ENCODE results near the gene PTPN1. TPM values are rescaled to one million over a fixed set of nuclear protein-coding genes. Genes with fewer than 3 reads are reported as not detected.

The PTPN1 gene
- polyA plus RNA-seq, 1 of the 3 experiments (the other 2 are of a cell fraction) = 23.6 TPM

- Histone ChIP-seq H3K4me3 (ENCODE audit: low read depth in 2 of 2, low read length in 1 of 2) (no peak overlapping the region), H3K27ac (ENCODE audit: low read depth in 2 of 2, low read length in 1 of 2) (no peak overlapping the region), H3F3A (replicated peaks; ENCODE audit: insufficient read depth) (no peaks in the 10 kb centered on the region), H3K9me3 (no peaks in the 10 kb centered on the region), H3K36me3 (replicated peaks in 1 of 2; ENCODE audit: control insufficient read depth in 1 of 2, insufficient read depth in 2 of 2, low read length in 1 of 2) (no peaks in the 10 kb centered on the region), H4K20me1 (ENCODE audit: insufficient read depth) (no peaks in the 10 kb centered on the region), H3K9ac (no peak overlapping the region), H3K79me2 (ENCODE audit: insufficient read depth) (no peaks in the 10 kb centered on the region), H3K9me2 (no peaks in the 10 kb centered on the region), H3K27me3 (ENCODE audit: insufficient read depth) (no peaks in the 10 kb centered on the region), H3K4me1 (ENCODE audit: control insufficient read depth in 1 of 2, insufficient read depth in 2 of 2, low read depth in 1 of 2, low read length in 1 of 2) (no peaks in the 10 kb centered on the region; a peak in 1 of 4 replicates), H2AFZ (ENCODE audit: low read depth) (no peak overlapping the region), H3K4me2 (no peak overlapping the region)
- ChIA-PET POLR2A (no interaction called here), CTCF (no interaction called here)
- WGBS (ENCODE audit: low lambda C conversion rate) = 93% methylated on average over 5 of the region's 5 CpGs
- TF ChIP-seq CHD2 (IDR thresholded peaks at IDR 0.05; ENCODE audit: low read length, partially characterized antibody) (no peak), RCOR1 (IDR thresholded peaks at IDR 0.05; ENCODE audit: low read length) (no peak), RFX5 (IDR thresholded peaks at IDR 0.05; ENCODE audit: low read length) (no peak), PBX3 (IDR thresholded peaks at IDR 0.05) (no peak), ZBTB33 (IDR thresholded peaks at IDR 0.05; ENCODE audit: borderline replicate concordance, low read depth) (no peak), TEAD4 (IDR thresholded peaks at IDR 0.05; ENCODE audit: borderline replicate concordance, insufficient read depth) (no peak), TCF12 (IDR thresholded peaks at IDR 0.05) (no peak), ELF1 (IDR thresholded peaks at IDR 0.05) (no peak), EZH2phosphoT487 (IDR thresholded peaks at IDR 0.05; ENCODE audit: borderline replicate concordance, low read depth) (no peak), MXI1 (IDR thresholded peaks at IDR 0.05; ENCODE audit: low read depth, low read length) (no peak), FOSL2 (IDR thresholded peaks at IDR 0.05; ENCODE audit: borderline replicate concordance, low read depth) (no peak)
- no peak for DNase-seq
Observed at GRCh38 chr20:50477239-50477872, 32.8 kb upstream of the PTPN1 start.

GRCh38 chr20:50478162-50478990 is 31.8 kb upstream of the PTPN1 start:
- Histone ChIP-seq H3K27ac (ENCODE audit: low read depth in 2 of 2, low read length in 1 of 2) (no peak overlapping the region), H3K79me2 (ENCODE audit: insufficient read depth) (no peaks in the 10 kb centered on the region), H3K27me3 (ENCODE audit: insufficient read depth) (no peaks in the 10 kb centered on the region), H3F3A (replicated peaks; ENCODE audit: insufficient read depth) (no peaks in the 10 kb centered on the region), H2AFZ (ENCODE audit: low read depth) (peak overlapping the region; percentile 8; the same call in 1 of the 2 replicates), H3K4me1 (ENCODE audit: control insufficient read depth in 1 of 2, insufficient read depth in 2 of 2, low read depth in 1 of 2, low read length in 1 of 2) (no peaks in the 10 kb centered on the region), H3K4me3 (ENCODE audit: low read depth in 2 of 2, low read length in 1 of 2) (no peak overlapping the region), H3K4me2 (no peak overlapping the region), H3K36me3 (replicated peaks in 1 of 2; ENCODE audit: control insufficient read depth in 1 of 2, insufficient read depth in 2 of 2, low read length in 1 of 2) (no peaks in the 10 kb centered on the region), H3K9me2 (no peaks in the 10 kb centered on the region), H4K20me1 (ENCODE audit: insufficient read depth) (no peaks in the 10 kb centered on the region), H3K9me3 (no peaks in the 10 kb centered on the region), H3K9ac (no peak overlapping the region)
- ChIA-PET POLR2A (no interaction called here), CTCF (interaction anchor here (1.1 kb wide), 1 partner anchor 101 kb away, joined by 3 read pairs; no protein-coding TSS in a partner anchor)
- WGBS (ENCODE audit: low lambda C conversion rate) = 70% methylated on average over 22 of the region's 22 CpGs
- TF ChIP-seq ELF1 (IDR thresholded peaks at IDR 0.05) = no peak
- TF ChIP-seq SMC3 (IDR thresholded peaks at IDR 0.05; ENCODE audit: low read depth, low read length) = peak; percentile 33; the same call in 1 of the 2 replicates
- peak; percentile 37 for TF ChIP-seq RAD21 (IDR thresholded peaks at IDR 0.05; ENCODE audit: low read length)
- TF ChIP-seq SIN3A (IDR thresholded peaks at IDR 0.05; ENCODE audit: borderline replicate concordance, low read depth, low read length) = no peak
- peak; percentile 55 for TF ChIP-seq CTCF (IDR thresholded peaks at IDR 0.05)
- peak; percentile 44 for DNase-seq
